CD14-positive monocyte (primary cell): ENCODE results near the gene NOP16. TPM values are rescaled to one million over a fixed set of nuclear protein-coding genes. Genes with fewer than 3 reads are reported as not detected.

ENCODE experiments used
- DNase-seq, 3 donors: peaks; one replicate each; pipeline ENCODE4 v3.0.0-alpha.2; 2011 to 2022
- H2AFZ ChIP-seq: 2 replicates; pipeline ENCODE4 v1.6.0; 2012; ENCODE audit warnings: mild to moderate bottlenecking, low read depth, low read length, inconsistent platforms; ENCODE audit not compliant: insufficient read depth, poor library complexity, severe bottlenecking
- H3K27ac ChIP-seq, 2 donors: 1 replicate in 1 of 2; 2 replicates in 1 of 2; pipeline ENCODE4 v1.5.1; 2012 to 2013; ENCODE audit warnings: low read length in 2 of 2, control low read depth in 1 of 2, inconsistent platforms in 1 of 2, low read depth in 1 of 2, mild to moderate bottlenecking in 1 of 2
- H3K27me3 ChIP-seq, 2 donors: one replicate each; pipeline versions ENCODE4 v1.6.0 to v1.6.1; 2011 to 2013; ENCODE audit warnings: low read length in 2 of 2; ENCODE audit not compliant: control insufficient read depth in 2 of 2, insufficient read depth in 2 of 2
- H3K36me3 ChIP-seq, 2 donors: replicated peaks in 1 of 2; 1 replicate in 1 of 2; 2 replicates in 1 of 2; pipeline versions ENCODE4 v1.5.1 to v1.6.1; 2012 to 2013; ENCODE audit warnings: low read length in 2 of 2, control low read depth in 1 of 2, inconsistent platforms in 1 of 2, mild to moderate bottlenecking in 1 of 2; ENCODE audit not compliant: insufficient read depth in 2 of 2, control insufficient read depth in 1 of 2
- H3K4me1 ChIP-seq, 2 donors: 1 replicate in 1 of 2; 2 replicates in 1 of 2; pipeline versions ENCODE4 v1.5.1 to v1.6.1; 2012 to 2013; ENCODE audit warnings: low read length in 2 of 2, control low read depth in 1 of 2, inconsistent platforms in 1 of 2, mild to moderate bottlenecking in 1 of 2, moderate library complexity in 1 of 2; ENCODE audit not compliant: insufficient read depth in 2 of 2, control insufficient read depth in 1 of 2
- H3K4me2 ChIP-seq: replicated peaks from 2 replicates; pipeline ENCODE3; 2012; ENCODE audit warnings: low read length, moderate library complexity, mild to moderate bottlenecking; ENCODE audit not compliant: poor library complexity, severe bottlenecking; ENCODE audit errors: extremely low read depth
- H3K4me3 ChIP-seq, 3 experiments: fragments of 200-600 bp in 1 of 3; sonication (generic) in 1 of 3; replicated peaks in 1 of 3; 1 replicate in 2 of 3; 2 replicates in 1 of 3; pipeline ENCODE4 v1.5.1; 2011 to 2013; ENCODE audit warnings: low read length in 3 of 3, mild to moderate bottlenecking in 3 of 3, control low read depth in 2 of 3, low read depth in 2 of 3, inconsistent platforms in 1 of 3, moderate library complexity in 1 of 3
- H3K79me2 ChIP-seq: 2 replicates; pipeline ENCODE4 v1.6.0; 2012; ENCODE audit warnings: mild to moderate bottlenecking, control low read depth, inconsistent platforms, low read length, moderate library complexity; ENCODE audit not compliant: insufficient read depth
- H3K9ac ChIP-seq: 2 replicates; pipeline ENCODE4 v1.6.0; 2017; ENCODE audit warnings: low read length, mild to moderate bottlenecking; ENCODE audit not compliant: insufficient read depth, poor library complexity, severe bottlenecking
- H3K9me3 ChIP-seq, 2 donors: replicated peaks in 1 of 2; 1 replicate in 1 of 2; 2 replicates in 1 of 2; pipeline versions ENCODE4 v1.5.1 to v1.6.1; 2012 to 2013; ENCODE audit warnings: low read length in 2 of 2, control low read depth in 1 of 2; ENCODE audit not compliant: control insufficient read depth in 1 of 2, insufficient read depth in 1 of 2
- H4K20me1 ChIP-seq: 2 replicates; pipeline ENCODE4 v1.6.0; 2012; ENCODE audit warnings: mild to moderate bottlenecking, low read length, control low read depth, moderate library complexity; ENCODE audit not compliant: insufficient read depth
- H3K27ac Mint-ChIP-seq, 7 donors: one replicate each; pipeline ENCODE4 v1.8.0; 2020; ENCODE audit warnings: mild to moderate bottlenecking in 7 of 7, mixed read lengths in 7 of 7, moderate library complexity in 6 of 7, inconsistent platforms in 2 of 7
- H3K27me3 Mint-ChIP-seq, 3 donors: one replicate each; pipeline ENCODE4 v1.8.0; 2021 to 2022; ENCODE audit warnings: low read depth in 3 of 3, mild to moderate bottlenecking in 3 of 3, mixed read lengths in 3 of 3, moderate library complexity in 3 of 3, inconsistent platforms in 1 of 3
- H3K36me3 Mint-ChIP-seq, 2 donors: one replicate each; pipeline ENCODE4 v1.8.0; 2020; ENCODE audit warnings: mixed read lengths in 2 of 2, inconsistent platforms in 1 of 2, mild to moderate bottlenecking in 1 of 2
- H3K4me1 Mint-ChIP-seq: one replicate; pipeline ENCODE4 v1.8.0; 2020; ENCODE audit warnings: mild to moderate bottlenecking, mixed read lengths
- H3K4me3 Mint-ChIP-seq, 2 donors: one replicate each; pipeline ENCODE4 v1.8.0; 2020; ENCODE audit warnings: mild to moderate bottlenecking in 2 of 2, mixed read lengths in 2 of 2, moderate library complexity in 1 of 2
- H3K9me3 Mint-ChIP-seq, 7 donors: one replicate each; pipeline ENCODE4 v1.8.0; 2020 to 2022; ENCODE audit warnings: mixed read lengths in 7 of 7, mild to moderate bottlenecking in 6 of 7, moderate library complexity in 6 of 7, inconsistent platforms in 2 of 7
- CTCF ChIP-seq: fragments of 200-600 bp; IDR thresholded peaks from one replicate; pipeline ENCODE4 v1.8.0; 2022; ENCODE audit warnings: antibody characterized with exemption, mild to moderate bottlenecking
- WGBS: methylation state at CpG from one replicate; pipeline ENCODE4 v1.1.5; 2013; ENCODE audit warnings: missing lambda C conversion rate; ENCODE audit not compliant: insufficient coverage; 5-methylcytosine and 5-hydroxymethylcytosine counted together
- intact Hi-C, 2 donors: fragments of 100-400 bp; cut with micrococcal nuclease; formaldehyde crosslinking; loops; one replicate each; pipeline versions ENCODE4 v1.15.0 to v1.15.1; 2023
- polyA plus RNA-seq, 3 donors: library from polyadenylated mRNA; depleted of rRNA in 1 of 3; unstranded in 2 of 3; stranded (reverse) in 1 of 3; fragments of 300-500 nt in 2 of 3; fragments of >200 nt in 1 of 3; fragmentation: Illumina TruSeq in 2 of 3; gene quantifications; 1 replicate in 2 of 3; 2 replicates in 1 of 3; pipeline ENCODE4 v1.2.3, GENCODE V29; 2012 to 2021

NOP16 gene
- polyA plus RNA-seq, 3 donors, result 17.2 to 23.4 (median 17.6) TPM

DNA sequence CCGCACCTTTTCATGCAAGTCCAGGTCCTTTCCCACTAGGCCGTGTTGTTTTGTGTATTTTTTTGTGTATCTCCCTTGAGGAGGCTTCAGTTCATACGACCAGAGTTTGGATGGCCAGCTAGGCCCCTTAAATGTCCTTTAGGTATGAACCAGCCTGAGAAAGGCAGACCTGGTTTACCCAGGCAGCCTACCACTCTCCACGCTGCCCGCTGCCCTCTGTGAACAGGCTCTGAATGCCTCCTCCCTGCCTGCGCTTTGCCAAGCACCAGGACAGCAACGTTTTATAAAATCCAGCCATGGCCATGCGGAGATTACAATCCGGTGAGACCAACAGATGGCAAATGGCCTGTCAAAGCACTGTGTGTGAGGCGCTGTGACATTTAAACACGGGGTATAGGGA, 28.6 kb upstream of the NOP16 start:
- H3K4me3 Mint-ChIP-seq, result peak overlapping the region; percentile 59 to 75
- H3K9me3 Mint-ChIP-seq, result peaks cover 0 to 10% (median 6%) of the 10 kb centered on the region in 7 donors
- no peak for TF ChIP-seq CTCF
- peak overlapping the region; percentile 64 for H2AFZ ChIP-seq
- peaks cover 0 to 10% of the 10 kb centered on the region in 2 donors for H3K36me3 Mint-ChIP-seq
- H3K36me3 ChIP-seq, result no peaks in the 10 kb centered on the region
- no peak for DNase-seq
- no peaks in the 10 kb centered on the region for H3K27me3 ChIP-seq
- H3K4me1 Mint-ChIP-seq, result peaks cover 38% of the 10 kb centered on the region
- H3K27me3 Mint-ChIP-seq, result peaks cover 2 to 5% (median 2%) of the 10 kb centered on the region in 3 donors
- no peak overlapping the region for H3K9ac ChIP-seq
- H3K79me2 ChIP-seq, result peaks cover 33% of the 10 kb centered on the region
- H4K20me1 ChIP-seq, result peaks cover 15% of the 10 kb centered on the region
- intact Hi-C loops, result loop anchor here (2.0 to 10.0 kb wide), 5 partner anchors 30 to 1718 kb away; partner anchors contain the start of genes FAF2 (in 1 of the 2), RMND5B (in 1 of the 2) and RNF44 (in 1 of the 2)
- H3K9me3 ChIP-seq, result no peaks in the 10 kb centered on the region
- peak overlapping the region in 1 of 3 experiments; percentile 92 for H3K4me3 ChIP-seq
- no peak overlapping the region for H3K27ac ChIP-seq
- H3K27ac Mint-ChIP-seq, result no peak overlapping the region
- H3K4me1 ChIP-seq, result peaks cover 16 to 23% of the 10 kb centered on the region in 2 donors
- peak overlapping the region; percentile 85 for H3K4me2 ChIP-seq
- 91% methylated on average over 11 of the region's 11 CpGs for WGBS

GRCh38 chr5:176415952-176416924, 27.8 kb upstream of the NOP16 start, which contains the start of gene CLTB:
CLTB (minus strand) TSS chr5:176416539; CDS start chr5:176416363, 176 bp downstream.
- H3K27me3 ChIP-seq, result no peaks in the 10 kb centered on the region
- H3K9me3 Mint-ChIP-seq, result peaks cover 0 to 4% (median 3%) of the 10 kb centered on the region in 7 donors
- peak within 1 kb of the TSS; percentile 57 to 89 (median 72) for H3K27ac Mint-ChIP-seq
- peak; percentile 86 to 93 (median 87) for DNase-seq
- peaks cover 35% of the 10 kb centered on the region for H3K79me2 ChIP-seq
- H3K36me3 ChIP-seq, result peaks cover 0 to 3% of the 10 kb centered on the region in 2 donors
- intact Hi-C loops, result loop anchor here (2.0 to 10.0 kb wide), 5 partner anchors 31 to 1719 kb away; partner anchors contain the start of genes FAF2 (in 1 of the 2), RMND5B (in 1 of the 2) and RNF44 (in 1 of the 2)
- no peaks in the 10 kb centered on the region for H3K9me3 ChIP-seq
- peak within 1 kb of the TSS; percentile 95 for H3K9ac ChIP-seq
- peak within 1 kb of the TSS; percentile 65 to 92 (median 76) for H3K4me3 ChIP-seq
- peaks cover 16 to 23% of the 10 kb centered on the region in 2 donors for H3K4me1 ChIP-seq
- H2AFZ ChIP-seq, result peak within 1 kb of the TSS; percentile 85
- TF ChIP-seq CTCF, result peak; percentile 78
- peaks cover 5 to 16% of the 10 kb centered on the region in 2 donors for H3K36me3 Mint-ChIP-seq
- H3K27me3 Mint-ChIP-seq, result peaks cover 2 to 5% (median 2%) of the 10 kb centered on the region in 3 donors
- under 1% methylated on average over 104 of the region's 107 CpGs for WGBS
- H4K20me1 ChIP-seq, result peaks cover 15% of the 10 kb centered on the region
- H3K27ac ChIP-seq, result peak within 1 kb of the TSS; percentile 20 to 85
- peaks cover 44% of the 10 kb centered on the region for H3K4me1 Mint-ChIP-seq
- peak within 1 kb of the TSS; percentile 85 for H3K4me2 ChIP-seq
- peak within 1 kb of the TSS; percentile 79 to 87 for H3K4me3 Mint-ChIP-seq
